Omental fat pad (tissue), 4 donors: ENCODE results near the gene HOMER2. TPM values are rescaled to one million over a fixed set of nuclear protein-coding genes. Genes with fewer than 3 reads are reported as not detected.
"Not testable (repeated sequence)": the region's sequence is repeated elsewhere in the genome, so short reads cannot be mapped to it uniquely, and the experiment has no call there.

Experiments used
- ATAC-seq: fragments of 150-250 bp; one replicate; pipeline ENCODE4 v1.9.1; 2016; ENCODE audit warnings: mild to moderate bottlenecking, moderate library complexity; ENCODE audit not compliant: low FRiP score
- DNase-seq: peaks from one replicate; pipeline ENCODE4 v3.0.0-alpha.2; 2019; ENCODE audit warnings: low spot score
- total RNA-seq, 4 donors: library from RNA; depleted of rRNA; stranded (reverse); fragments of >200 nt; gene quantifications; one replicate each; pipeline ENCODE4 v1.1.0, GENCODE V29; 2016
- TF ChIP-seq, protein P1 (sequence below), 3 donors: fragments of 450-650 bp; IDR thresholded peaks; one replicate each; pipeline ENCODE4 v1.5.1; 2016 to 2017; ENCODE audit warnings: antibody characterized with exemption in 3 of 3, mild to moderate bottlenecking in 3 of 3, moderate library complexity in 2 of 3

The HOMER2 gene
- total RNA-seq, 4 donors from 2014 or later, result 4.0 to 7.1 (median 4.7) TPM

DNA sequence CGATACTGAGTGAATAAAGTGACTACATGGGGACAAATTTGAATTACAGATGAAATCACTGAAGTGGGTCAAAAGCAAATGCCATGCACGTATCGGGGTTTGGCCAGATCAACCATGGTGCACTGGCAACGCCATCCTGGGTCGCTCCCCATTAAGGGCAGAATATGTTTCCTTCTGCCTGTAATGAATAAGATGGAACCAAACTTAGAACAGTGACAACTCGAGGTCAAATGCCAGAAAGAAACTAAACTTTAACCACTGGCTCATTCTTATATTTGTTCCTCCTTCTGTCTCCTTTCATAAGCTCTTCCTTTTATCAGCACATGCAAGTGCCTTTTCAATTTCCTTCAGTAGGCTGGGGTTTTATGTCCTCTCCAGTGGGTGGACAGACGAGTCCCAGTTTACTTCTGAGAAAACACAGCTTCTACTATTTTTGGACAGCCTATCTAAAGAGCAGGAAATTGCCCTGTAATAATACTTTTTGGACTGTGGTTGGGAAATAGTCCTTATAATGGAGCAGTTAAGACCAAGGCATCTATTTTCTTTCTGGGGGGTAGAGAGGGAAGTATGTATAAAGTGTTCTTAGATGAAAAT lies 81.7 kb downstream of the HOMER2 start:
- DNase-seq, result no peak
- ATAC-seq, result no peak
- TF ChIP-seq, protein P1, sequence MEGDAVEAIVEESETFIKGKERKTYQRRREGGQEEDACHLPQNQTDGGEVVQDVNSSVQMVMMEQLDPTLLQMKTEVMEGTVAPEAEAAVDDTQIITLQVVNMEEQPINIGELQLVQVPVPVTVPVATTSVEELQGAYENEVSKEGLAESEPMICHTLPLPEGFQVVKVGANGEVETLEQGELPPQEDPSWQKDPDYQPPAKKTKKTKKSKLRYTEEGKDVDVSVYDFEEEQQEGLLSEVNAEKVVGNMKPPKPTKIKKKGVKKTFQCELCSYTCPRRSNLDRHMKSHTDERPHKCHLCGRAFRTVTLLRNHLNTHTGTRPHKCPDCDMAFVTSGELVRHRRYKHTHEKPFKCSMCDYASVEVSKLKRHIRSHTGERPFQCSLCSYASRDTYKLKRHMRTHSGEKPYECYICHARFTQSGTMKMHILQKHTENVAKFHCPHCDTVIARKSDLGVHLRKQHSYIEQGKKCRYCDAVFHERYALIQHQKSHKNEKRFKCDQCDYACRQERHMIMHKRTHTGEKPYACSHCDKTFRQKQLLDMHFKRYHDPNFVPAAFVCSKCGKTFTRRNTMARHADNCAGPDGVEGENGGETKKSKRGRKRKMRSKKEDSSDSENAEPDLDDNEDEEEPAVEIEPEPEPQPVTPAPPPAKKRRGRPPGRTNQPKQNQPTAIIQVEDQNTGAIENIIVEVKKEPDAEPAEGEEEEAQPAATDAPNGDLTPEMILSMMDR (IDR thresholded peaks at IDR 0.05), result no peak

DNA sequence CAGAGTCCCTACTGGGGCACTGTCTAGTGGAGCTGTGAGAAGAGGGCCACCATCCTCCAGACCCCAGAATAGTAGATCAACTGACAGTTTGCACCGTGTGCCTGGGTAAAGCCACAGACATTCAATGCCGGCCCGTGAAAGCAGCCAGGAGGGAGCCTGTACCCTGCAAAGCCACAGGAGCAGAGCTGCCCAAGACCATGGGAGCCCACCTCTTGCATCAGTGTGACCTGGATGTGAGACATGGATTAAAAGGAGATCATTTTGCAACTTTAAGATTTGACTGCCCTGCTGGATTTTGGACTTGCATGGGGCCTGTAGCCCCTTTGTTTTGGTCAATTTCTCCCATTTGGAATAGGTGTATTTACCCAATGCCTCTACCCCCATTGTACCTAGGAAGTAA lies 86.5 kb downstream of the HOMER2 start:
- not testable (repeated sequence) for ATAC-seq, DNase-seq

DNA sequence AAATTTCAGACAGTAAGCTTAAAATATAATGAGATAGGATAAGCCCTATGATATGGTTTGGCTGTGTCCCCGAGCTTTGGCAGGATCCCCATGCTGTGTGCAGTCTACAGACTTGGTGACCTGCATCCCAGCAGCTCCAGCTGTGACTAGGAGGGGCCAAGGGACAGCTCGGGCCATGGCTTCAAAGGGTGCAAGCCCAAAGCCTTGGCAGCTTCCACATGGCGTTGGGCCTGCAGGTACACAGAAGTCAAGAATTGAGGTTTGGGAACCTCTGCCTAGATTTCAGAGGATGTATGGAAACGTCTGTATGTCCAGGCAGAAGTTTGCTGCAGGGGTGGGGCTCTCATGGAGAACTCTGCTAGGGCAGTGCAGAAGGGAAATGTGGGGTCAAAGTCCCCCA lies 86.9 kb downstream of the HOMER2 start:
- not testable (repeated sequence) for DNase-seq, ATAC-seq

DNA sequence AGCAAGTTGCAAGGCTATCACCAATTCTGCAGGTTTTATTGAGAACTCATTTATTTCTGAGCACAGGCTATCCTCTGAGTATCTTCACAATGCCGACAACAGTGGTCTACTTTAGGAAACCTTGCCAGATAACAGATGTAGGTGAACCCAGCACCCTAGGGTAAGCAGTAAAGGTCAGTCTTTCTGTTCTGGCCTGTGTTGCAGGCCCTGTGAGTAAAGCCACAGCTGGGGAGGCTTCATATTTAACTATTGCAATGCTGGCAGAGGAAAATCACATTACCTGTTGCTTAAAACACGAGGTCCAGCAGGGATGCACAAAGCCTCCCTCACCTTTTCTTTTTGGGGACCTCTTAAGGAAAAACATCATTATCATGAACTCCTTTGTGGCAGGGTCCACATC lies 87.6 kb downstream of the HOMER2 start:
- TF ChIP-seq, protein P1 (IDR thresholded peaks at IDR 0.05), result no peak
- DNase-seq (no peak), ATAC-seq (no peak)

DNA sequence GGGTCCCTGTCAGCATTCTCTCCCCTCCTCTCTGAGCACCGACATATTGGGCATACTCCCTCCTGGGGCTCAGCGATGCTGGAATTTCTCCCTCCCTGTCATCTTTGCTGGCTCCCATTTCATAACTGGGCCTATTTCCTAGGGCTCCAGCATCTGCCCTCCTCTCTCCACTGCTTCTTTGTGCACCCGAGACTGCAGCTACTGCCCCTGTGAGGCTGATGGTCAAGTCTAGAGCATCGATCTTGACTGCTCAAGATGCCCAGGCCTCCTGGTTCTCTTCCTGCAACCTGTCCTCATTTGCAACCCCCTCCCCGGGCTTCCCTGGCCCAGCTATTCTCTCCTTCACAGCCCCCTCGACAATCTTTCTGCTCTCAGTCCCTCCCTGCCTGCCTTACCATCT lies 89.6 kb downstream of the HOMER2 start:
- DNase-seq, result no peak
- no peak for ATAC-seq
- TF ChIP-seq, protein P1 (IDR thresholded peaks at IDR 0.05), result no peak

DNA sequence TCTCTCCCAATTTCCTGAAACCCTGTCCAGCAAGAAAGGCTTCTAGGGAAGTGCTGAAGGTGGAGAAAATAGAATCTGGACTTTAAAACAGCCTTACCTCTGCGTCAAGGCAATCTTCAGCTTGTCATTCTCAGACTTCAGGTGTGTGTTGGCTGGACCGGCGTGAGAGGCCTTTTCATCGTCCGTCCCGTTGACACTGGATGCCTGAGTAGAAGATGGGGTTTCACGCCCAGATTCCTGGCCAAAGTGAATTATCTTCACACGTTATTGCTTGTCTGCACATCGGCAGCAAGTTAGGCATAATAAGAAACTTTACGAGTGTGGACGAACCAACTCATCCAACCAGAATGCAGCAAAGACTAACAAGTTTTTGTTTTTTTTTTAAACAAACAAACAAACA lies 93.6 kb downstream of the HOMER2 start:
- DNase-seq, result no peak
- TF ChIP-seq, protein P1 (IDR thresholded peaks at IDR 0.05), result no peak
- no peak for ATAC-seq

DNA sequence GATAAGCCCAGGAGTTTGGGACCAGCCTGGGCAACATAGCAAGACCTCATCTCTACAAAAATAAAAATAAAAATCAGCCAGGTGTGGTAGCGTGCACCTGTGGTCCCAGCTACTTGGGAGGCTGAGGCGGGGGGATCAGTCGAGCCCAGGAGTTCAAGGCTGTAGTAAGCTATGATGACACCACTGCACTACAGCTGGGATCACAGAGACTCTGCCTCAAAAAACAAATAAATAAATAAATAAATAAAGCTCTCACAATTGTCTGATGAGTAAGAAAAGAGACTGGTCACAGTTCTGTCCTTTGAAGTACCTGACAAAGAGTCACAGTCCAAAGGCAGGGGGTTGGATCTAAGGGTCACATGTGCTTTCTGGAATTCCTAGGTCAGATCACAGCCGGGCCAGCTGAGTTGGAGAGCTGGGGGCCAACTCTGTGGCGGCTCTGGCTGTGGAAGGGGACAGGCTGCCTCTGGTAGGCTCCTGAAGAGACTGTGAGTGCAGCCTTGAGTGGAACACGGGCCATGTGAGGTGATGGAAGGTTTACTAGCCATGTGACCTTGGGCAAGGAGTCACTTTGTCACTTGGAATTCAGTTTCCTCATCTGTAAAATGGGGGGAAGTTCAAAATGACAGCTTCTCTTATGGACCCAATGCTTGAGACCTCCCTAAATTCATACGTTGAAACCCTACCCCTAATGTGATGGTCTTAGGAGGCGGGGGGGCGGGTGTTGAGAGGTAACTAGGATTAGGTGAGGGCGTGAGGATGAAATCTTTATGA lies 95.9 kb downstream of the HOMER2 start:
- DNase-seq (no peak), ATAC-seq (no peak)
- TF ChIP-seq, protein P1 (IDR thresholded peaks at IDR 0.05), result no peak
